Hepatocyte (in vitro differentiated cells): ENCODE data around the gene ADCY2. TPM values are rescaled to one million over a fixed set of nuclear protein-coding genes. Genes with fewer than 3 reads are reported as not detected.
"Not testable (repeated sequence)": the region's sequence is repeated elsewhere in the genome, so short reads cannot be mapped to it uniquely, and the experiment has no call there.

Experiments
- DNase-seq: peaks from one replicate; pipeline ENCODE4 v3.0.0-alpha.2; 2016; ENCODE audit warnings: low spot score
- H2AFZ ChIP-seq: fragments of 200-600 bp; sonication (generic); 2 replicates; pipeline ENCODE4 v1.6.0; 2016; ENCODE audit warnings: antibody characterized with exemption, mild to moderate bottlenecking
- H3K27ac ChIP-seq: fragments of 200-600 bp; sonication (generic); 2 replicates; pipeline ENCODE4 v1.5.1; 2016; ENCODE audit warnings: mild to moderate bottlenecking
- H3K27me3 ChIP-seq: fragments of 200-600 bp; sonication (generic); 2 replicates; pipeline ENCODE4 v1.6.1; 2016
- H3K36me3 ChIP-seq: fragments of 200-600 bp; sonication (generic); replicated peaks from 2 replicates; pipeline ENCODE4 v1.5.1; 2016; ENCODE audit warnings: low read depth; ENCODE audit not compliant: insufficient read depth
- H3K4me1 ChIP-seq: fragments of 200-600 bp; sonication (generic); 2 replicates; pipeline ENCODE4 v1.5.1; 2016; ENCODE audit warnings: mild to moderate bottlenecking, moderate library complexity; ENCODE audit not compliant: insufficient read depth
- H3K4me2 ChIP-seq: fragments of 200-600 bp; sonication (generic); 2 replicates; pipeline ENCODE4 v1.6.0; 2016
- H3K4me3 ChIP-seq: fragments of 200-600 bp; sonication (generic); 2 replicates; pipeline ENCODE4 v1.5.1; 2016; ENCODE audit warnings: mild to moderate bottlenecking
- H3K79me2 ChIP-seq: fragments of 200-600 bp; sonication (generic); 2 replicates; pipeline ENCODE4 v1.6.0; 2017; ENCODE audit warnings: mild to moderate bottlenecking
- H3K9me2 ChIP-seq: fragments of 200-600 bp; sonication (generic); replicated peaks from 2 replicates; pipeline ENCODE4 v1.6.0; 2017; ENCODE audit warnings: mild to moderate bottlenecking; ENCODE audit not compliant: insufficient read depth
- H3K9me3 ChIP-seq: fragments of 200-600 bp; sonication (generic); 2 replicates; pipeline ENCODE4 v1.5.1; 2016; ENCODE audit warnings: low read depth, mild to moderate bottlenecking
- H4K20me1 ChIP-seq: fragments of 200-600 bp; sonication (generic); 2 replicates; pipeline ENCODE4 v1.6.0; 2016; ENCODE audit warnings: mild to moderate bottlenecking; ENCODE audit not compliant: insufficient read depth, poor library complexity, severe bottlenecking
- EZH2 ChIP-seq: fragments of 200-600 bp; sonication (generic); IDR thresholded peaks from 2 replicates; pipeline ENCODE4 v1.6.1; 2016; ENCODE audit warnings: antibody characterized with exemption, mild to moderate bottlenecking, borderline replicate concordance
- EZH2phosphoT487 ChIP-seq: fragments of 200-600 bp; sonication (generic); IDR thresholded peaks from one replicate; pipeline ENCODE4 v1.6.1; 2018; ENCODE audit warnings: antibody characterized with exemption, mild to moderate bottlenecking, low read depth, moderate library complexity; ENCODE audit not compliant: unreplicated experiment, severe bottlenecking
- WGBS: methylation state at CpG from one replicate; pipeline ENCODE4 v1.1.6; 2016; ENCODE audit warnings: low lambda C conversion rate; ENCODE audit errors: missing lambda C conversion rate; 5-methylcytosine and 5-hydroxymethylcytosine counted together
- polyA plus RNA-seq: library from polyadenylated mRNA; unstranded; fragments of >200 nt; fragmentation: Nextera tagmentation; extraction: Ambion mirVana; gene quantifications from 2 replicates; pipeline ENCODE4 v1.2.1, GENCODE V29; 2016
- total RNA-seq: library from RNA; depleted of rRNA; stranded (reverse); fragments of >200 nt; gene quantifications from 2 replicates; pipeline ENCODE4 v1.2.3, GENCODE V29; 2014
- TF ChIP-seq, protein P1 (sequence below): fragments of 200-600 bp; sonication (generic); IDR thresholded peaks from 2 replicates; pipeline ENCODE4 v1.5.1; 2016; ENCODE audit warnings: antibody characterized with exemption, mild to moderate bottlenecking; ENCODE audit not compliant: poor library complexity

The ADCY2 gene
- total and polyA plus RNA-seq, 2 experiments from 2014 or later: 3.2 to 8.5 TPM

- H2AFZ ChIP-seq: no peak overlapping the region
- no peaks in the 10 kb centered on the region for H3K36me3 ChIP-seq
- no peaks in the 10 kb centered on the region for H4K20me1 ChIP-seq
- WGBS: 29% methylated on average over 10 of the region's 10 CpGs
- no peaks in the 10 kb centered on the region for H3K9me3 ChIP-seq
- no peaks in the 10 kb centered on the region for H3K79me2 ChIP-seq
- H3K4me2 ChIP-seq: peak overlapping the region; percentile 28
- DNase-seq: no peak
- H3K4me1 ChIP-seq: peaks cover 21% of the 10 kb centered on the region
- H3K27me3 ChIP-seq: peaks cover 5% of the 10 kb centered on the region
- TF ChIP-seq, protein P1, sequence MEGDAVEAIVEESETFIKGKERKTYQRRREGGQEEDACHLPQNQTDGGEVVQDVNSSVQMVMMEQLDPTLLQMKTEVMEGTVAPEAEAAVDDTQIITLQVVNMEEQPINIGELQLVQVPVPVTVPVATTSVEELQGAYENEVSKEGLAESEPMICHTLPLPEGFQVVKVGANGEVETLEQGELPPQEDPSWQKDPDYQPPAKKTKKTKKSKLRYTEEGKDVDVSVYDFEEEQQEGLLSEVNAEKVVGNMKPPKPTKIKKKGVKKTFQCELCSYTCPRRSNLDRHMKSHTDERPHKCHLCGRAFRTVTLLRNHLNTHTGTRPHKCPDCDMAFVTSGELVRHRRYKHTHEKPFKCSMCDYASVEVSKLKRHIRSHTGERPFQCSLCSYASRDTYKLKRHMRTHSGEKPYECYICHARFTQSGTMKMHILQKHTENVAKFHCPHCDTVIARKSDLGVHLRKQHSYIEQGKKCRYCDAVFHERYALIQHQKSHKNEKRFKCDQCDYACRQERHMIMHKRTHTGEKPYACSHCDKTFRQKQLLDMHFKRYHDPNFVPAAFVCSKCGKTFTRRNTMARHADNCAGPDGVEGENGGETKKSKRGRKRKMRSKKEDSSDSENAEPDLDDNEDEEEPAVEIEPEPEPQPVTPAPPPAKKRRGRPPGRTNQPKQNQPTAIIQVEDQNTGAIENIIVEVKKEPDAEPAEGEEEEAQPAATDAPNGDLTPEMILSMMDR: no peak
- TF ChIP-seq EZH2 (no peak), EZH2phosphoT487 (no peak)
- no peak overlapping the region for H3K27ac ChIP-seq
- H3K4me3 ChIP-seq: no peak overlapping the region
- no peaks in the 10 kb centered on the region for H3K9me2 ChIP-seq
These were observed 24.8 kb downstream of the ADCY2 start for GRCh38 chr5:7420510-7421280.

- Histone ChIP-seq H3K4me2 (peak overlapping the region; percentile 19), H3K9me3 (no peaks in the 10 kb centered on the region), H3K27ac (peak overlapping the region; percentile 16), H3K4me1 (peaks cover 26% of the 10 kb centered on the region), H3K36me3 (no peaks in the 10 kb centered on the region), H3K27me3 (peaks cover 5% of the 10 kb centered on the region), H3K79me2 (no peaks in the 10 kb centered on the region), H3K9me2 (no peaks in the 10 kb centered on the region), H3K4me3 (no peak overlapping the region), H4K20me1 (no peaks in the 10 kb centered on the region), H2AFZ (no peak overlapping the region)
- no peak for DNase-seq
- 59% methylated on average over 6 of the region's 6 CpGs for WGBS
- no peak for TF ChIP-seq EZH2phosphoT487
- TF ChIP-seq, protein P1: no peak
- no peak for TF ChIP-seq EZH2
These were observed 26.6 kb downstream of the ADCY2 start for GRCh38 chr5:7422316-7423106.

- H2AFZ ChIP-seq, H4K20me1 ChIP-seq, H3K9me2 ChIP-seq, H3K4me3 ChIP-seq, H3K27me3 ChIP-seq, H3K36me3 ChIP-seq, H3K9me3 ChIP-seq, DNase-seq, H3K27ac ChIP-seq, H3K79me2 ChIP-seq, H3K4me2 ChIP-seq: not testable (repeated sequence)
- peaks cover 26% of the 10 kb centered on the region for H3K4me1 ChIP-seq
- WGBS: 93% methylated on average over 2 of the region's 2 CpGs
These were observed 27.3 kb downstream of the ADCY2 start for GRCh38 chr5:7423231-7423630.

DNA sequence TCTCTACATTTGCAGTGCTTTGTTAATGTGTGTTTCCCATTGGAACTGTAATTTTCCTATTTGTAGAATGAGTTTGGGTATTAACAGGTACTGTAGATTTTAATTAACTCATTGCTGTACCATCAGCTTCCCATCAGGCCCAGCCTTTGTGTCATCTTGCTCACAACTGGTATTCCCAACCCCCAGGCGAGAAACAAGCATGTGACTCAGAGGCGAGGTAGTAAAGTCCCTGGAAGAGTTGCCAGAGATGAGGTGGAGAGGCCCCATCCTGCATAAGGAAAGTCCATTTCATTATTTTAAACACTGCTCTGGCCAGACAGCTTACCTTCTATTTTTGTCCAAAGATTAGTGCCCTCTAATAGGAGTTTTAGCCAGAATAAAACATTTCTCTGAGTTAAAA, 29.9 kb downstream of the ADCY2 start:
- Histone ChIP-seq H3K4me1 (peaks cover 16% of the 10 kb centered on the region), H3K27ac (no peak overlapping the region), H3K9me3 (no peaks in the 10 kb centered on the region), H2AFZ (no peak overlapping the region), H3K79me2 (no peaks in the 10 kb centered on the region), H3K4me3 (no peak overlapping the region), H3K9me2 (no peaks in the 10 kb centered on the region), H3K36me3 (no peaks in the 10 kb centered on the region), H3K27me3 (peaks cover 5% of the 10 kb centered on the region), H4K20me1 (no peaks in the 10 kb centered on the region), H3K4me2 (no peak overlapping the region)
- 66% methylated on average over 2 of the region's 2 CpGs for WGBS
- no peak for DNase-seq
- no peak for TF ChIP-seq EZH2
- TF ChIP-seq, protein P1: no peak
- TF ChIP-seq EZH2phosphoT487: no peak
